Omental fat pad (tissue), 4 donors: ENCODE data around the gene BHLHE41. TPM values are rescaled to one million over a fixed set of nuclear protein-coding genes. Genes with fewer than 3 reads are reported as not detected.

ENCODE experiments used
- ATAC-seq: fragments of 150-250 bp; one replicate; pipeline ENCODE4 v1.9.1; 2016; ENCODE audit warnings: mild to moderate bottlenecking, moderate library complexity; ENCODE audit not compliant: low FRiP score
- DNase-seq: peaks from one replicate; pipeline ENCODE4 v3.0.0-alpha.2; 2019; ENCODE audit warnings: low spot score
- total RNA-seq, 4 donors: library from RNA; depleted of rRNA; stranded (reverse); fragments of >200 nt; gene quantifications; one replicate each; pipeline ENCODE4 v1.1.0, GENCODE V29; 2016
- TF ChIP-seq, protein P1 (sequence below), 3 donors: fragments of 450-650 bp; IDR thresholded peaks; one replicate each; pipeline ENCODE4 v1.5.1; 2016 to 2017; ENCODE audit warnings: antibody characterized with exemption in 3 of 3, mild to moderate bottlenecking in 3 of 3, moderate library complexity in 2 of 3

BHLHE41 gene
- 1 to 10 TPM; 4.6 to 7.5 (median 5.2) TPM for total RNA-seq

DNA sequence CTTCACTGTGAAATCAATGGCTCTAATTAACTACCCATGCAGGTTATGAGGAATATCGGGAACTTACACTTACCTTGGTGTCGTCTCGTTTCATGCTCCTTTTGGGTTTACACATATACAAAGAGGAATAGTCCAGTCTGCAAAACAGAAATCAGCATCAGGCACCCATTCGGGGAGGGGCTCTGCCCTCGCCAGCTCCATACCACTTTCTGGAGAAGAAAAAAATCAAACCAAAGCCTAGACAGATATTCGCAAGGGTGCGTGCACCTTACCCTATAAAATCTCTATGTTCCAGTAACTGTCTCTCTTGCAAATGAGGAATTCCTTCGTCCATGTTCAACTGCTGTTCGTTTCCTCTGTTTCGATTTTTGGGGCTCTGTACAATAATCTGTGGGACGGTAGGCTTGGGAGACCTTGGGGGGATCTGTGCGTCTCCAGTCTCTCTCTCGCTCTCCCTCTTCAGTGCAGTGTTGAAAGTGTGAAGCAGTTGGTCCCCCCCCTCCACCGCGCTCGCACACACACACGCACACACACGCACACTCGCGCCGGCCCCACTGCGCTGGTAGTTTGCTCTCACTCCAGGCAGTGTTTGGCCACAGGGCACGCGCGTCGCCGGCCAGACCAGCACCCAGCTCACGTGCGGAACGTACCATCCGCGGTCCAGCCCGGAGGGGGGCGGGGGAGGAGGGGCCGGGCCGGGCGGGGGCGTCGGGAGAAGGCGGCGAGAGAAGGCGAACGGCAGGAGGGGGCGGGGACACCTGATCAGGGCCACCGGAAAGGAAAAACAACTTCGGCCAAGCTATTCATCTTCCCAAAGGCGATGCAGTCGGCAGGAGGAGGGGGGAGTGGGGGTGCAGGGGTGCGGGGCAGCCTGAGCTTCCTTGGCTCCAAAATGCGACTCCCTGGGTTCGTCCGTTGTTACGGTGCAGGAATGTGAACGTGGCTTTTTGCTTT, at the start of gene BHLHE41:
TSS of gene BHLHE41 (minus strand) at position 592 of the 954 bp plus-strand sequence. CDS start at position 334, 258 bp downstream.
- TF ChIP-seq, protein P1, sequence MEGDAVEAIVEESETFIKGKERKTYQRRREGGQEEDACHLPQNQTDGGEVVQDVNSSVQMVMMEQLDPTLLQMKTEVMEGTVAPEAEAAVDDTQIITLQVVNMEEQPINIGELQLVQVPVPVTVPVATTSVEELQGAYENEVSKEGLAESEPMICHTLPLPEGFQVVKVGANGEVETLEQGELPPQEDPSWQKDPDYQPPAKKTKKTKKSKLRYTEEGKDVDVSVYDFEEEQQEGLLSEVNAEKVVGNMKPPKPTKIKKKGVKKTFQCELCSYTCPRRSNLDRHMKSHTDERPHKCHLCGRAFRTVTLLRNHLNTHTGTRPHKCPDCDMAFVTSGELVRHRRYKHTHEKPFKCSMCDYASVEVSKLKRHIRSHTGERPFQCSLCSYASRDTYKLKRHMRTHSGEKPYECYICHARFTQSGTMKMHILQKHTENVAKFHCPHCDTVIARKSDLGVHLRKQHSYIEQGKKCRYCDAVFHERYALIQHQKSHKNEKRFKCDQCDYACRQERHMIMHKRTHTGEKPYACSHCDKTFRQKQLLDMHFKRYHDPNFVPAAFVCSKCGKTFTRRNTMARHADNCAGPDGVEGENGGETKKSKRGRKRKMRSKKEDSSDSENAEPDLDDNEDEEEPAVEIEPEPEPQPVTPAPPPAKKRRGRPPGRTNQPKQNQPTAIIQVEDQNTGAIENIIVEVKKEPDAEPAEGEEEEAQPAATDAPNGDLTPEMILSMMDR (IDR thresholded peaks at IDR 0.05): no peak
- DNase-seq (no peak), ATAC-seq (no peak)

- DNase-seq (no peak), ATAC-seq (no peak)
- TF ChIP-seq, protein P1 (IDR thresholded peaks at IDR 0.05): no peak
Observed at GRCh38 chr12:26172946-26173552, 48.2 kb upstream of the BHLHE41 start.

- no peak for ATAC-seq
- DNase-seq: no peak
- TF ChIP-seq, protein P1 (IDR thresholded peaks at IDR 0.05): no peak
Observed at GRCh38 chr12:26172539-26172938, 47.7 kb upstream of the BHLHE41 start.

- no peak for ATAC-seq
- TF ChIP-seq, protein P1 (IDR thresholded peaks at IDR 0.05): no peak
- DNase-seq: no peak
Observed at GRCh38 chr12:26172013-26172412, 47.2 kb upstream of the BHLHE41 start.

- TF ChIP-seq, protein P1 (IDR thresholded peaks at IDR 0.05): no peak
- DNase-seq: no peak
- no peak for ATAC-seq
Observed at GRCh38 chr12:26164118-26164517, 39.3 kb upstream of the BHLHE41 start.

GRCh38 chr12:26162905-26163304, 38.1 kb upstream of the BHLHE41 start:
- TF ChIP-seq, protein P1 (IDR thresholded peaks at IDR 0.05): no peak
- ATAC-seq (no peak), DNase-seq (no peak)
